Kidney (tissue), 14 donors: ENCODE measurements around the gene MIDN. TPM values are rescaled to one million over a fixed set of nuclear protein-coding genes. Genes with fewer than 3 reads are reported as not detected.

ENCODE experiments used
- DNase-seq, 5 donors: peaks; one replicate each; pipeline ENCODE4 v3.0.0-alpha.2; 2013 to 2020
- FAIRE-seq: peaks from 2 replicates; lab custom pipeline; 2012; peaks lifted over from hg19 to GRCh38; lab: Jason Lieb, UNC
- H3K27ac ChIP-seq, 2 donors: one replicate each; pipeline ENCODE4 v1.7.0; 2013; ENCODE audit warnings: low read depth in 2 of 2, low read length in 2 of 2, inconsistent platforms in 1 of 2
- H3K27me3 ChIP-seq: one replicate; pipeline ENCODE4 v1.7.1; 2013; ENCODE audit warnings: low read length, inconsistent platforms; ENCODE audit not compliant: control insufficient read depth, insufficient read depth
- H3K36me3 ChIP-seq, 3 donors: one replicate each; pipeline versions ENCODE4 v1.7.0 to v1.7.1; 2013; ENCODE audit warnings: low read length in 3 of 3, control low read depth in 1 of 3, inconsistent platforms in 1 of 3; ENCODE audit not compliant: insufficient read depth in 3 of 3, control insufficient read depth in 2 of 3
- H3K4me1 ChIP-seq, 3 donors: one replicate each; pipeline versions ENCODE4 v1.7.0 to v1.7.1; 2013; ENCODE audit warnings: low read length in 3 of 3, inconsistent platforms in 1 of 3, low read depth in 1 of 3; ENCODE audit not compliant: control insufficient read depth in 2 of 3, insufficient read depth in 2 of 3
- H3K4me3 ChIP-seq, 3 donors: one replicate each; pipeline versions ENCODE4 v1.7.0 to v1.8.1; 2013; ENCODE audit warnings: low read length in 3 of 3, control low read depth in 1 of 3, inconsistent platforms in 1 of 3
- H3K9ac ChIP-seq, 3 donors: one replicate each; pipeline versions ENCODE4 v1.7.0 to v1.7.1; 2013; ENCODE audit warnings: low read length in 3 of 3, control low read depth in 1 of 3, inconsistent platforms in 1 of 3
- H3K9me3 ChIP-seq, 3 donors: one replicate each; pipeline versions ENCODE4 v1.7.0 to v1.7.1; 2013; ENCODE audit warnings: low read length in 3 of 3, control low read depth in 1 of 3, inconsistent platforms in 1 of 3; ENCODE audit not compliant: control insufficient read depth in 2 of 3, insufficient read depth in 1 of 3
- CTCF ChIP-seq: IDR thresholded peaks from 3 replicates; pipeline ENCODE4 v1.5.1; 2012; ENCODE audit warnings: mild to moderate bottlenecking, moderate library complexity, borderline replicate concordance; ENCODE audit not compliant: insufficient read depth; ENCODE audit errors: extremely low read depth
- intact Hi-C: fragments of 100-400 bp; cut with DNase I; formaldehyde crosslinking; loops from one replicate; pipeline ENCODE4 v1.11.1; 2022
- polyA plus RNA-seq: library from polyadenylated mRNA; stranded (reverse); fragments of 350-450 nt; fragmentation: Illumina TruSeq; extraction: RNeasy Lipid Tissue Mini Kit (QIAGEN cat#74804); gene quantifications from one replicate; pipeline ENCODE4 v1.2.3, GENCODE V29; 2014; ENCODE audit warnings: low read depth, low replicate concordance; ENCODE audit not compliant: insufficient read depth
- total RNA-seq: library from RNA; stranded (reverse); fragmentation: NEBNext Ultra II Directional; extraction: Animal tissue kit (Norgen Biotek cat#: 25700); gene quantifications from one replicate; pipeline ENCODE4 v1.2.1, GENCODE V29; 2021
- donor health status: control.
- donor health status: control.
- donor health status: control.
- donor health status: control.
- donor health status: control.
- donor health status: DM: yes; HTN: yes; CAD: no.
- donor health status: Normal renal cell carcinoma (clear cell type).

The MIDN gene
- total and polyA plus RNA-seq, 2 donors from 2014 or later = 21.3 to 205 TPM

GRCh38 chr19:1240925-1241324, 7.5 kb upstream of the MIDN start:
- H3K9ac ChIP-seq = no peak overlapping the region
- TF ChIP-seq CTCF = no peak
- intact Hi-C loops = no loop called here

GRCh38 chr19:1241417-1242095, 6.8 kb upstream of the MIDN start, which contains the start of gene ATP5F1D:
Gene ATP5F1D, plus strand, starts transcription at chr19:1241751. Its CDS starts 100 bp downstream, at chr19:1241851.
- no peaks in the 10 kb centered on the region for H3K36me3 ChIP-seq
- H3K4me3 ChIP-seq = peak within 1 kb of the TSS; percentile 48 to 87 (median 60)
- intact Hi-C loops = no loop called here
- DNase-seq = peak; percentile 94 to 98 (median 96)
- H3K9ac ChIP-seq = peak within 1 kb of the TSS in 2 of 3 donors; percentile 4 to 75
- H3K27ac ChIP-seq = peak within 1 kb of the TSS; percentile 63 to 83
- no peak for FAIRE-seq
- H3K27me3 ChIP-seq = no peaks in the 10 kb centered on the region
- H3K9me3 ChIP-seq = no peaks in the 10 kb centered on the region
- TF ChIP-seq CTCF = no peak
- peaks cover 0 to 34% (median 24%) of the 10 kb centered on the region in 3 donors for H3K4me1 ChIP-seq

More at GRCh38 chr19:1240925-1241324, 7.5 kb upstream of the MIDN start:
- no peaks in the 10 kb centered on the region for H3K36me3 ChIP-seq
- no peak overlapping the region for H3K27ac ChIP-seq
- DNase-seq = peak in 1 of 5 donors; percentile 77
- no peak for FAIRE-seq
- no peaks in the 10 kb centered on the region for H3K9me3 ChIP-seq
- H3K4me3 ChIP-seq = peak overlapping the region in 1 of 3 donors; percentile 87
- no peaks in the 10 kb centered on the region for H3K27me3 ChIP-seq
- H3K4me1 ChIP-seq = peaks cover 0 to 32% (median 19%) of the 10 kb centered on the region in 3 donors

- FAIRE-seq (no peak), DNase-seq (peak; percentile 86 to 96 (median 90))
- Histone ChIP-seq H3K27me3 (no peaks in the 10 kb centered on the region), H3K27ac (peak overlapping the region; percentile 38 to 92), H3K4me1 (peaks cover 0 to 38% (median 29%) of the 10 kb centered on the region in 3 donors), H3K4me3 (peak overlapping the region in 1 of 3 donors; percentile 41), H3K36me3 (no peaks in the 10 kb centered on the region), H3K9ac (peak overlapping the region in 1 of 3 donors; percentile 67), H3K9me3 (no peaks in the 10 kb centered on the region)
- peak; percentile 86 for TF ChIP-seq CTCF
- intact Hi-C loops = no loop called here
Observed at GRCh38 chr19:1243768-1244692, 4.4 kb upstream of the MIDN start.
